Motor neuron (in vitro differentiated cells): ENCODE results near the gene BACE2. TPM values are rescaled to one million over a fixed set of nuclear protein-coding genes. Genes with fewer than 3 reads are reported as not detected.
A peak's percentile ranks its signal among the peaks of the same experiment; 100 is the strongest.

Experiments
- ATAC-seq, 8 experiments: fragments of 200-7000 bp; cut with Tn5 transposase; replicated peaks in 6 of 8; 2 replicates each; pipeline ENCODE4 v1.8.0; 2021; ENCODE audit warnings: mild to moderate bottlenecking in 8 of 8, moderate library complexity in 8 of 8
- H3K27ac ChIP-seq, 2 donors: fragments of 250-450 bp; sonication (Bioruptor Pico); 2 replicates each; pipeline ENCODE4 v1.9.0; 2021; ENCODE audit warnings: antibody characterized with exemption in 2 of 2, mild to moderate bottlenecking in 2 of 2, moderate library complexity in 1 of 2
- H3K4me1 ChIP-seq, 2 donors: fragments of 250-450 bp; sonication (Bioruptor Pico); replicated peaks in 1 of 2; 2 replicates each; pipeline ENCODE4 v1.6.1; 2021; ENCODE audit warnings: antibody characterized with exemption in 2 of 2, mild to moderate bottlenecking in 2 of 2, moderate library complexity in 1 of 2
- H3K4me3 ChIP-seq, 5 donors: fragments of 250-450 bp; sonication (Bioruptor Pico); 2 replicates each; pipeline ENCODE4 v1.9.0; 2021; ENCODE audit warnings: antibody characterized with exemption in 5 of 5, mild to moderate bottlenecking in 5 of 5, moderate library complexity in 4 of 5
- WGBS, 10 experiments: fragments of 450-650 bp; shearing (Covaris generic); methylation state at CpG; one replicate each; pipeline ENCODE4 v1.0.0; 2022; 5-methylcytosine and 5-hydroxymethylcytosine counted together
- in situ Hi-C, 9 experiments: fragments of 400-800 bp; cut with MboI; loops; one replicate each; pipeline ENCODE4 v1.15.0; 2021; ENCODE audit warnings: low sequenced_read_pairs in 9 of 9, low pct_unique_long_range_greater_than_20kb in 2 of 9; ENCODE audit not compliant: unreplicated experiment in 9 of 9
- total RNA-seq, 8 experiments: library from RNA; unstranded; fragments of 300-600 nt; gene quantifications; 2 replicates each; pipeline versions ENCODE4 v1.2.3 to v1.2.4, GENCODE V29; 2022

BACE2 gene
- total RNA-seq, 8 experiments from 2014 or later: 1.4 to 48.4 (median 4.3) TPM

- no peak for ATAC-seq
- no peaks in the 10 kb centered on the region for H3K4me1 ChIP-seq
- in situ Hi-C loops: no loop called here
- H3K27ac ChIP-seq: no peak overlapping the region
- WGBS, 10 experiments: 83 to 100% (median 91%) methylated on average over 1 to 2 of the region's 2 CpGs; no CpG with 5 or more reads in 2 of the 10 experiments
- H3K4me3 ChIP-seq: no peak overlapping the region
These were observed 9.9 kb upstream of the BACE2 start for GRCh38 chr21:41158026-41158425.

GRCh38 chr21:41160036-41160435, 7.9 kb upstream of the BACE2 start:
- Histone ChIP-seq H3K4me1 (no peaks in the 10 kb centered on the region), H3K27ac (no peak overlapping the region), H3K4me3 (no peak overlapping the region)
- in situ Hi-C loops: no loop called here
- 56 to 100% (median 63%) methylated on average over 1 to 5 of the region's 5 CpGs; no CpG with 5 or more reads in 1 of the 10 experiments for WGBS, 10 experiments
- no peak for ATAC-seq

- 0 to 80% (median 63%) methylated on average over 1 to 3 of the region's 3 CpGs; no CpG with 5 or more reads in 4 of the 10 experiments for WGBS, 10 experiments
- in situ Hi-C loops: no loop called here
- Histone ChIP-seq H3K4me3 (no peak overlapping the region), H3K27ac (no peak overlapping the region), H3K4me1 (no peaks in the 10 kb centered on the region)
- ATAC-seq: no peak
These were observed 6.5 kb upstream of the BACE2 start for GRCh38 chr21:41161428-41161827.

DNA sequence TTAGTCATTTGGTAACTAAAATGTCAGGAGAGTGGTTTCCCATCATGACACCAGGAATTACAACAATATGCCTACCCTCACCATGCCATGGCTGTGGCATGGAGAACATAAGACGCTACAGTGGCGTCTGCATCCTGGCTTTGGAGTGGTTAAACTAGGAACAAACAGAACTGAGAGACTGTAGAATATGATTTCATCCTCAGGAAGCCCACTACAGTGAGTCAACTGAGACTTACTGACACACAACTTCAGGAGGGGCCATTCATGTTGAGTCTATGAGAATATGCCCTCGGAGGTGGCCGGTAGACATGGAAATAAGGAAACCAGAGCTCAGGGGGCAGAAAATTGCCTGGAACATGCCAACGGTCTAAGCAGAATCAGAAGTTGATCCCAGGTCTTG, 5.9 kb upstream of the BACE2 start:
- no peak for ATAC-seq
- 55 to 100% (median 87%) methylated on average over 1 to 5 of the region's 5 CpGs; no CpG with 5 or more reads in 5 of the 10 experiments for WGBS, 10 experiments
- no peaks in the 10 kb centered on the region for H3K4me1 ChIP-seq
- no peak overlapping the region for H3K4me3 ChIP-seq
- in situ Hi-C loops: no loop called here
- no peak overlapping the region for H3K27ac ChIP-seq

DNA sequence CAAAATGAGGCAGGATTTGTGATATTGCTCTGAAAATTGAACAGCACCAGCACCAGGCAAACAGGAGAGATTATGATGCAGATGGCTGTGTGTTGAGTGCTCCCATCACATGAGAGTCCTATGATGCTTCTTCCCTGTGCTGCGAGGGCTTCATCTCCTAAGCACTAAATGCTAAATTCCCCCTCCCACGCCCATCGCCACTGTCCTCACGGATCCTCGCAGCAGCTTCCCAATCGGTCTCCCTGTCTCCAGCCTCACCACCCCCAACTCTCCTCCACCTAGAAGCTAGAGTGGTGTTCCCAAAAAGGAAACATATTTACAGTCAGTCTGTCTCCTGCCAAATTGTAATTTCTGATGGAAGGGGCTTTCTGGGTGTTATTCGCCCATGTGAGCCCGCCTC, 4.9 kb upstream of the BACE2 start:
- WGBS, 10 experiments: 33 to 96% (median 86%) methylated on average over 1 to 6 of the region's 8 CpGs; no CpG with 5 or more reads in 4 of the 10 experiments
- no peaks in the 10 kb centered on the region for H3K4me1 ChIP-seq
- no peak overlapping the region for H3K27ac ChIP-seq
- no peak overlapping the region for H3K4me3 ChIP-seq
- no peak for ATAC-seq
- in situ Hi-C loops: no loop called here

- Histone ChIP-seq H3K4me3 (no peak overlapping the region), H3K27ac (no peak overlapping the region), H3K4me1 (peaks cover under 1% of the 10 kb centered on the region in 2 donors)
- no peak for ATAC-seq
- 67 to 100% (median 84%) methylated on average over 1 to 4 of the region's 4 CpGs; no CpG with 5 or more reads in 1 of the 10 experiments for WGBS, 10 experiments
- in situ Hi-C loops: no loop called here
These were observed 3.9 kb upstream of the BACE2 start for GRCh38 chr21:41164052-41164451.

DNA sequence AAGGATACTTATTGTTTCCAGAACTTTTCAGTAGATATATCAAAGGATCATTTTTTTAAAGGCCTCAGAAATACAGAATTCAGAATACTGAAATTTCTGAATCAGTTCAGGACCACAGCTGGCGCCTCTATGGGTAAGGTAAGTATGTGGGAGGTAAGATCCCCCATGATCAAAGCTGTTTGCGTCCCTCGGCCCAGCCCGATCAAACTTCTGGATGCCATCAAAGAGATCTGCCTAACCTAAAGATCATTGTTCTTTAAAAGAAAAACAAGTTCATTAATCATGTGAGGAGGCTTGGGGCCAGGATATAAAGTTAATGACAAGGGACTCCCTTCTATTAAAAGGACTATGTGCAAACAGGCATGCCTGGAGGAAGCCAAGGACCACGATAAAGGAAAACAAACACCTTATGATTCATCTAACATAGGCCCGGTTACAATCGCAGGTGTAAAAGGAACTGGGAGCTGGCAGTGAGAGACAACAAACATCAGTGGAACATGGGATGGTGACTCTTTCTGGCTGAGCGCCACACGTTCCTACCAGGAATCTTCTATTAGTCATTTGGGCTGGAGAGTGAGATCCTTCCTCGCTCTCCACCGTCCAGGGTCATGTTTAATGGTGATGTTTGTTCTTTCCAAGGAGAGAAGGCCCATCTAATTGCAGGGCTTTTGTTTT, 2.8 kb upstream of the BACE2 start:
- Histone ChIP-seq H3K4me3 (no peak overlapping the region), H3K4me1 (peaks cover 2 to 4% of the 10 kb centered on the region in 2 donors), H3K27ac (no peak overlapping the region)
- 67 to 95% (median 90%) methylated on average over 4 to 10 of the region's 11 CpGs; no CpG with 5 or more reads in 1 of the 10 experiments for WGBS, 10 experiments
- in situ Hi-C loops: no loop called here
- ATAC-seq: no peak

GRCh38 chr21:41166884-41167283, 1.1 kb upstream of the BACE2 start:
- Histone ChIP-seq H3K4me3 (peak overlapping the region in 2 of 5 donors; percentile 36 to 67), H3K27ac (no peak overlapping the region), H3K4me1 (peaks cover 4 to 8% of the 10 kb centered on the region in 2 donors)
- in situ Hi-C loops: no loop called here
- peak in 2 of 8 experiments; percentile 1 for ATAC-seq
- 0 to 33% (median 14%) methylated on average over 1 to 5 of the region's 14 CpGs; no CpG with 5 or more reads in 4 of the 10 experiments for WGBS, 10 experiments

DNA sequence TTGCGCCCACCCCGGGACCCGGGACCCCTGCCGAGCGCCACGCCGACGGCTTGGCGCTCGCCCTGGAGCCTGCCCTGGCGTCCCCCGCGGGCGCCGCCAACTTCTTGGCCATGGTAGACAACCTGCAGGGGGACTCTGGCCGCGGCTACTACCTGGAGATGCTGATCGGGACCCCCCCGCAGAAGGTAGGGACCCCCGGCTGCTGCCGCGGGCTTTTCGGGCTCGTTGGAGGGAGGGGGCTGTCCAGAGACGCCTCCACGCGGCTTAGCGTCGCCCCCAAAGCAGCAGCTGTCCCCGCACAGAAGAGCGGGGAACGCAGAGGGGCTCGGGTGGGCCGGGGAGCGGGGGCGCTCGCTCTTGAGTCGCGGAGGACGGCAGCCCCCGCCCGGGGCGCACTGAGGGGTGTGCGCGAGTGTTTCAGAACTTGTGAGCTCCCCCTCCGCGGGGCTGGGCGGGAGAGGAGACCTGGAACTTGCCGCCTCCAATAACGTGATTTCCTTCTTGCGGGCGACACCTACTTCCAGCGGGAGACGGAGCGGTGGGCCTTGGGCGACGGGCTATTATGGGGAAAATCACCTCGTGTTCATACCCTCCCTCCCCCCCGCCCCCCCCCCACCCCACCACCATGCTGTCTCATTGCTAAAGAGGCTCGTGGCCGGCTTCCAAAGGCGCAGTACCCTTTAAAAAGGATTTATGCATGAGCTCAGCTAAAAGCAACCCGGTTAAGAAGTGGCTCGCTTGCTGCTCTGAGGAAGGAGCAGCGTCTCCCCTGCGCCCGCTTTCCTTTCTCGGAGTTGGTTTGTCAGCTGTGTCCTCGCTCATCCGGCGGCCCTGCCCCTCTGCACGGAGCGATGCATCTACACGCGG, 664 bp downstream of the BACE2 start:
- Histone ChIP-seq H3K27ac (no peak overlapping the region), H3K4me3 (peak overlapping the region; percentile 36 to 67 (median 44)), H3K4me1 (peaks cover 4 to 8% of the 10 kb centered on the region in 2 donors)
- 0% methylated on average over 1 to 9 of the region's 75 CpGs; no CpG with 5 or more reads in 6 of the 10 experiments for WGBS, 10 experiments
- in situ Hi-C loops: no loop called here
- ATAC-seq: peak in 7 of 8 experiments; percentile 11 to 49 (median 30)

- H3K27ac ChIP-seq: no peak overlapping the region
- in situ Hi-C loops: no loop called here
These were observed 1.3 kb downstream of the BACE2 start for GRCh38 chr21:41169258-41169576.

GRCh38 chr21:41169701-41170100, 1.7 kb downstream of the BACE2 start:
- H3K4me1 ChIP-seq: peaks cover 4 to 8% of the 10 kb centered on the region in 2 donors
- in situ Hi-C loops: no loop called here
- WGBS, 10 experiments: 38 to 80% (median 55%) methylated on average over 1 to 6 of the region's 6 CpGs; no CpG with 5 or more reads in 1 of the 10 experiments
- ATAC-seq: no peak
- H3K4me3 ChIP-seq: no peak overlapping the region
- H3K27ac ChIP-seq: no peak overlapping the region

More at GRCh38 chr21:41169258-41169576, 1.3 kb downstream of the BACE2 start:
- H3K4me3 ChIP-seq: peak overlapping the region; percentile 36 to 67 (median 44)
- peaks cover 4 to 8% of the 10 kb centered on the region in 2 donors for H3K4me1 ChIP-seq
- WGBS, 10 experiments: 0% methylated on average over 2 to 3 of the region's 3 CpGs; no CpG with 5 or more reads in 5 of the 10 experiments
- no peak for ATAC-seq

DNA sequence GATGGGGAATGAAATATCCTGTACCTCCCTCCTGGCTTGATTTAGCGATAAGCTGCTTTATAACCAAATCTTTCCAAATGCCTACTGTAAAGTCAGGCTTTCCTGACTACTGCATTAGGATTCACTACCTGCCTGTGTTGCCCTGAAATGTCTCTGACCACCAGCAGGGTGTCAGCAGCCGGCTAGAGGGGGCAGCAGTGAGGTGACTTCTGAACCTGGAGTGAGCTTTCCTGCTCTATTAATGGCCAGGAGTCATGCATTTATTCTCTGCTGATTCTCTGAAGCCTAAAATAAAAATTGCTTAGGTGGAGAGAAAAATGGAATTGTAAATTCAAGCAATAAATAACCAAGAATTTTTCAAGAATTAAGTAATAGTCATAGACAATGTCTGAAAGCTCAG, 2.5 kb downstream of the BACE2 start:
- no peak overlapping the region for H3K4me3 ChIP-seq
- no peak overlapping the region for H3K27ac ChIP-seq
- peaks cover 4 to 8% of the 10 kb centered on the region in 2 donors for H3K4me1 ChIP-seq
- in situ Hi-C loops: no loop called here
- WGBS, 10 experiments: 0 to 90% (median 40%) methylated on average over 1 to 2 of the region's 2 CpGs; no CpG with 5 or more reads in 1 of the 10 experiments
- ATAC-seq: peak in 2 of 8 experiments; percentile 8 to 20
